Esophagus squamous epithelium (tissue), 4 donors: ENCODE data around the gene MFAP4.

Source experiments
- POLR2A ChIP-seq, 4 donors: fragments of 450-650 bp; IDR thresholded peaks; one replicate each; pipeline ENCODE4 v1.6.1; 2017; ENCODE audit warnings: antibody characterized with exemption in 4 of 4, mild to moderate bottlenecking in 4 of 4, moderate library complexity in 3 of 4
- TF ChIP-seq, protein P1 (sequence below), 6 experiments: fragments of 450-650 bp in 4 of 6; fragments of 200-600 bp in 2 of 6; sonication (generic) in 2 of 6; IDR thresholded peaks; one replicate each; pipeline ENCODE4 v1.5.1; 2016 to 2019; ENCODE audit warnings: antibody characterized with exemption in 6 of 6, mild to moderate bottlenecking in 4 of 6, moderate library complexity in 4 of 6

- no peak for TF ChIP-seq POLR2A (IDR thresholded peaks at IDR 0.05)
- TF ChIP-seq, protein P1, sequence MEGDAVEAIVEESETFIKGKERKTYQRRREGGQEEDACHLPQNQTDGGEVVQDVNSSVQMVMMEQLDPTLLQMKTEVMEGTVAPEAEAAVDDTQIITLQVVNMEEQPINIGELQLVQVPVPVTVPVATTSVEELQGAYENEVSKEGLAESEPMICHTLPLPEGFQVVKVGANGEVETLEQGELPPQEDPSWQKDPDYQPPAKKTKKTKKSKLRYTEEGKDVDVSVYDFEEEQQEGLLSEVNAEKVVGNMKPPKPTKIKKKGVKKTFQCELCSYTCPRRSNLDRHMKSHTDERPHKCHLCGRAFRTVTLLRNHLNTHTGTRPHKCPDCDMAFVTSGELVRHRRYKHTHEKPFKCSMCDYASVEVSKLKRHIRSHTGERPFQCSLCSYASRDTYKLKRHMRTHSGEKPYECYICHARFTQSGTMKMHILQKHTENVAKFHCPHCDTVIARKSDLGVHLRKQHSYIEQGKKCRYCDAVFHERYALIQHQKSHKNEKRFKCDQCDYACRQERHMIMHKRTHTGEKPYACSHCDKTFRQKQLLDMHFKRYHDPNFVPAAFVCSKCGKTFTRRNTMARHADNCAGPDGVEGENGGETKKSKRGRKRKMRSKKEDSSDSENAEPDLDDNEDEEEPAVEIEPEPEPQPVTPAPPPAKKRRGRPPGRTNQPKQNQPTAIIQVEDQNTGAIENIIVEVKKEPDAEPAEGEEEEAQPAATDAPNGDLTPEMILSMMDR (IDR thresholded peaks at IDR 0.05): no peak
These were observed 18.8 kb downstream of the MFAP4 start for GRCh38 chr17:19368229-19368628.
